ENCODE data around the gene ITPR2. TPM values are rescaled to one million over a fixed set of nuclear protein-coding genes. Genes with fewer than 3 reads are reported as not detected.

The ITPR2 gene
- total RNA-seq, 1 experiment from 2014 or later = 41.6 TPM

DNA sequence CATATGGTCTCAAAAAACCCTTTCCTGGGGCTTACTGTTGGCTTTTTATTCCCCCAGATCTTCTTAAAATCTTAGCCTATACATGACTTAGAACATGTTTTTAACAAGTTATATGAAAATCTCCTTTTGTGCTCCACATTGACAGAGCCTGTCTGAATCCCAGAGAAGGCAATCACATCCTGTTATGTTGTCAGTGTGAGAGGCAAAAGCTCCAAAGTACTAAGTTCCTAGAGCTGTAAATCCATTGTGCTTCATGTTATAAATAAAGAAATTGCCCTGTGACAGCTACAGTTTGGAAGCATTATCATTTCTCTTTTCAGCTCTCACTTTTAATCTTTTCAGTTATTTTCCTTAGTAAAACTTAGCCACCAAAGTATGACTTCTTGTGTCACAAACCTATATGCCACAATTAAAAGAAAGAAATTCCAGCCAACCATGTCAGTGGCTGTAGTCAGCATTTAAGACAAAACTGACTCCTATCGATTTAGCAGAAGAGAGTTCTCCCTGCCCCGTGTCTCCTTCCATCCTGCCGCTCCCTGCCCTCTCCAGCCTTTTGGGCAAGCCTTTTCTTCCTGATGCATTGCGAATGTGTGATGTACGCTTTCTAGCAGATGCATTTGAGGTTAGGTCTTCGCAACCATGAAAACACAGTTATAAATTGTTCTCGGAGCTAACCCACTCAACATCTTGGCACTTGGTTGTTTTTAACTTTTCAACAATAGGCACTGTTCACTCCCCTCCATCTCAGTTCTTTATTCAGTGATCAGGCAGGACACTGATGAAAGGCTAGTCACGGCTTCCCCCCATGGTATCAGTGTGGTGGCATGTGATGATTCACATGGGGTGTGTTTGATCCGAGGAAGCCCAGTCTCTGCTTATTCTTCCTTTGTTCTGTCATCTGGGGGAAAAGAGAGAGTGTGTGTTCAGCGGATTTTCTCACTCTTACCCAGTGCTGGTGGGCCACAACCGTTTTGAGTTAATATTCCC lies 494.1 kb downstream of the ITPR2 start:
- no peak overlapping the region for H3K4me3 Mint-ChIP-seq (ENCODE audit: unreplicated experiment)
- no peaks in the 10 kb centered on the region for H3K4me1 Mint-ChIP-seq (ENCODE audit: low read depth, unreplicated experiment)
- H3K36me3 Mint-ChIP-seq (ENCODE audit: insufficient read depth, unreplicated experiment) = peaks cover 9% of the 10 kb centered on the region
- POLR2A ChIA-PET = no interaction called here
- DNase-seq = no peak
- CTCF ChIA-PET = no interaction called here
- intact Hi-C loops (cut with micrococcal nuclease; ENCODE audit: unreplicated experiment) = no loop called here
- TF ChIP-seq, protein P1, sequence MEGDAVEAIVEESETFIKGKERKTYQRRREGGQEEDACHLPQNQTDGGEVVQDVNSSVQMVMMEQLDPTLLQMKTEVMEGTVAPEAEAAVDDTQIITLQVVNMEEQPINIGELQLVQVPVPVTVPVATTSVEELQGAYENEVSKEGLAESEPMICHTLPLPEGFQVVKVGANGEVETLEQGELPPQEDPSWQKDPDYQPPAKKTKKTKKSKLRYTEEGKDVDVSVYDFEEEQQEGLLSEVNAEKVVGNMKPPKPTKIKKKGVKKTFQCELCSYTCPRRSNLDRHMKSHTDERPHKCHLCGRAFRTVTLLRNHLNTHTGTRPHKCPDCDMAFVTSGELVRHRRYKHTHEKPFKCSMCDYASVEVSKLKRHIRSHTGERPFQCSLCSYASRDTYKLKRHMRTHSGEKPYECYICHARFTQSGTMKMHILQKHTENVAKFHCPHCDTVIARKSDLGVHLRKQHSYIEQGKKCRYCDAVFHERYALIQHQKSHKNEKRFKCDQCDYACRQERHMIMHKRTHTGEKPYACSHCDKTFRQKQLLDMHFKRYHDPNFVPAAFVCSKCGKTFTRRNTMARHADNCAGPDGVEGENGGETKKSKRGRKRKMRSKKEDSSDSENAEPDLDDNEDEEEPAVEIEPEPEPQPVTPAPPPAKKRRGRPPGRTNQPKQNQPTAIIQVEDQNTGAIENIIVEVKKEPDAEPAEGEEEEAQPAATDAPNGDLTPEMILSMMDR (IDR thresholded peaks at IDR 0.05; ENCODE audit: insufficient read depth in 1 of 2, low read depth in 1 of 2, low read length in 1 of 2, severe bottlenecking in 1 of 2, unreplicated experiment in 1 of 2) = no peak
- Histone ChIP-seq H3K36me3 (ENCODE audit: control insufficient read depth, insufficient read depth, low read length) (no peaks in the 10 kb centered on the region), H3K4me1 (no peaks in the 10 kb centered on the region), H3K4me3 (ENCODE audit: low read depth, low read length) (no peak overlapping the region), H3K9me3 (no peaks in the 10 kb centered on the region), H3K27me3 (replicated peaks; ENCODE audit: control insufficient read depth, insufficient read depth, low read length) (no peaks in the 10 kb centered on the region)
- BruUV-seq (replicated peaks) = TSS peak; percentile 20
- H3K9me3 Mint-ChIP-seq (ENCODE audit: unreplicated experiment) = no peaks in the 10 kb centered on the region
- no peak overlapping the region for H3K27ac Mint-ChIP-seq (ENCODE audit: unreplicated experiment)
- no peaks in the 10 kb centered on the region for H3K27me3 Mint-ChIP-seq (ENCODE audit: insufficient read depth, unreplicated experiment)

DNA sequence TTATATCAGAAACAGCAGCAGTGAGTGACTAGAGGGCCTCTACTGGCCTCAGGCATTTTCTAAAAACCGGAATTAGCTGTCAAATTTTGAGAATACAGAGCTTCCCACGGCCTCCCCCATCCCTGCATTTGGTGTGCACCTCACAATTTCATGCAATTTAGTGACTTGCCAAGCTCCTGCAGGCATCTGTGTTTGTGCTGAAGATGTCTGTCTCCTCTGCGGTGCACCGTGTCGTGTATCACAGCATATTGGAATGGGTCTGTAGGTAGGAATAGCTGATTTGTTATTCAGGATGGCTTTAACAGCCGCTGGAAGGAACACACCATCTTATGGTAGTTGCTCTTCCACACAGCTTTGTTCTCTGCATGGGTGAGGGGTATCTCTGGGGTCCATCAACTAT lies 497.3 kb downstream of the ITPR2 start:
- Histone ChIP-seq H3K27me3 (replicated peaks; ENCODE audit: control insufficient read depth, insufficient read depth, low read length) (no peaks in the 10 kb centered on the region), H3K4me1 (no peaks in the 10 kb centered on the region), H3K36me3 (ENCODE audit: control insufficient read depth, insufficient read depth, low read length) (no peaks in the 10 kb centered on the region), H3K4me3 (ENCODE audit: low read depth, low read length) (no peak overlapping the region), H3K9me3 (no peaks in the 10 kb centered on the region)
- Mint-ChIP-seq H3K36me3 (ENCODE audit: insufficient read depth, unreplicated experiment) (no peaks in the 10 kb centered on the region), H3K4me1 (ENCODE audit: low read depth, unreplicated experiment) (no peaks in the 10 kb centered on the region), H3K4me3 (ENCODE audit: unreplicated experiment) (no peak overlapping the region), H3K9me3 (ENCODE audit: unreplicated experiment) (no peaks in the 10 kb centered on the region), H3K27me3 (ENCODE audit: insufficient read depth, unreplicated experiment) (no peaks in the 10 kb centered on the region), H3K27ac (ENCODE audit: unreplicated experiment) (no peak overlapping the region)
- CTCF ChIA-PET = no interaction called here
- BruUV-seq (replicated peaks) = no TSS peak
- TF ChIP-seq, protein P1 (IDR thresholded peaks at IDR 0.05; ENCODE audit: insufficient read depth in 1 of 2, low read depth in 1 of 2, low read length in 1 of 2, severe bottlenecking in 1 of 2, unreplicated experiment in 1 of 2) = no peak
- intact Hi-C loops (cut with micrococcal nuclease; ENCODE audit: unreplicated experiment) = no loop called here
- DNase-seq = no peak
- POLR2A ChIA-PET = no interaction called here

DNA sequence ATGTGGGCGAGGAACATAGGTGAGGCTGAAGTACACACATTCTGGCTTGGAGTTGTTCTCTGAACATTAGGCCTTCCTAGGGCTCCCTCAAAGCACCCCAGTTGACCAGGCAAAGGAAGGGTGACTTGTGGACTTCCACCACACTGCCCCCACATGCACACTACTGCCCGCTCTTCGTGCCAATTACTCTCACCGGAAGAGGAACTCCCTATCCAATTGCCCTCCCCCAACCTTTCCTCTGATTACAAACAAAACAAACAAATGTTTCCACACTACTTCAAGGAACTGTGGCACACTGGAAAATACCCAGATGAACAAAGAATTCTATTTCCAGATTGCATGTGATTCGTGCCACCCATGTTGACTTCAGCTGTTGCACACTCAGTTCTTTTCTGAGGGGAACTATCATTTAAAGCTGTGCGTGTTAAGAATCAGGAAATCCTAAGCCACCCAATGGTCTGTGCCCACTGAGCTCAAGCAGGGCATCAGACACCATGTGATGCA lies 498.3 kb downstream of the ITPR2 start:
- no peak for DNase-seq
- H3K9me3 ChIP-seq = no peaks in the 10 kb centered on the region
- no peaks in the 10 kb centered on the region for H3K4me1 ChIP-seq
- H3K36me3 ChIP-seq (ENCODE audit: control insufficient read depth, insufficient read depth, low read length) = no peaks in the 10 kb centered on the region
- no peaks in the 10 kb centered on the region for H3K4me1 Mint-ChIP-seq (ENCODE audit: low read depth, unreplicated experiment)
- no peaks in the 10 kb centered on the region for H3K27me3 ChIP-seq (replicated peaks; ENCODE audit: control insufficient read depth, insufficient read depth, low read length)
- TF ChIP-seq, protein P1 (IDR thresholded peaks at IDR 0.05; ENCODE audit: insufficient read depth in 1 of 2, low read depth in 1 of 2, low read length in 1 of 2, severe bottlenecking in 1 of 2, unreplicated experiment in 1 of 2) = no peak
- intact Hi-C loops (cut with micrococcal nuclease; ENCODE audit: unreplicated experiment) = no loop called here
- H3K27me3 Mint-ChIP-seq (ENCODE audit: insufficient read depth, unreplicated experiment) = no peaks in the 10 kb centered on the region
- H3K36me3 Mint-ChIP-seq (ENCODE audit: insufficient read depth, unreplicated experiment) = no peaks in the 10 kb centered on the region
- no peak overlapping the region for H3K4me3 ChIP-seq (ENCODE audit: low read depth, low read length)
- no peak overlapping the region for H3K4me3 Mint-ChIP-seq (ENCODE audit: unreplicated experiment)
- no TSS peak for BruUV-seq (replicated peaks)
- H3K9me3 Mint-ChIP-seq (ENCODE audit: unreplicated experiment) = no peaks in the 10 kb centered on the region
- H3K27ac Mint-ChIP-seq (ENCODE audit: unreplicated experiment) = no peak overlapping the region
- ChIA-PET CTCF (no interaction called here), POLR2A (no interaction called here)

Measured in Caco-2 (cell line).